ENCODE measurements around the gene XYLT1.

The XYLT1 gene

DNA sequence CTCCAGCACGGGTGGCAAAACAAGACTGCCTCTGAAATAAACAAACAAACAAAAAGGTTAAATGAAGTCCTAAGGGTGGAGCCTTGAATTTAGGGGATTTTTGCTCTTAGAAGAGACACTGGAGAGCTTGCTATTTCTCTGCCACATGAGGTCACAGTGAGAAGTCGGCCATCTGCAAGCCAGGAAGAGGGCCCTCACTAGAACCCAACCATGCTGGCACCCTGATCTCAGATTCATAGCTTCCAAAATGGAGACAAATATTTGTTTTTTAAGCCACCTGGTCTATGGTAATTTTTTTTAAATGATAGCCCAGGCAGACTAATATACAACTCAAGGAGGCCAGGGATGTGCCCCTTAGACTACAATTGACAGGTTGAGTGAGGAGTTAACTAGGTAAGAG is 255.5 kb downstream of the XYLT1 start:
- Histone ChIP-seq H3K27ac (peak overlapping the region in 1 of 11 experiments; percentile 14; a peak in 1 of 22 replicates), H4K20me1 (peaks cover 0 to 18% (median 0%) of the 10 kb centered on the region in 11 experiments; a peak in 4 of 22 replicates), H3K9me3 (replicated peaks in 1 of 11) (peaks cover 7 to 25% (median 19%) of the 10 kb centered on the region in 11 experiments; a peak in 20 of 22 replicates)

DNA sequence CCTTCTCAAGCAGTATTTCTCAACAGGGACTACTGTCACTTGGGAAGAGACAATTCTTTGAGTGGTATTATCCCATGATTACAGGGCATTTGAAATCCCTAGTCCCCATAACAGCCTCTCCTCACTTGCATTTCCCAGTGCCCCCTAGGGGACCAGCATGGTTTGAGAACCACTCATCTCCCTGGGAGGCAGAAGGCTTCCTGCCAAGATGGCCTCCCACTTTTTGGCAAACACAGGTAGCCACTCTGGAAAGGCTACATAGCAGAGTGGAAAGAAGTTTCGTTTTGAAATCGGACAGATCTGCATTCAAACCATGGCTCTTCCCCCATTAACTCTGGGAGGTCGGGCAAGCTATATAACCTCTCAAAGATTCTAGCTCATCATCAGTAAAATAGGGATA is 256.8 kb downstream of the XYLT1 start:
- Histone ChIP-seq H3K4me1 (peaks cover 0 to 27% (median 22%) of the 10 kb centered on the region in 10 experiments; a peak in 15 of 20 replicates), H3K9ac (no peak overlapping the region), H3K4me3 (no peak overlapping the region), H3K9me3 (replicated peaks in 1 of 11) (peaks cover 7 to 25% (median 19%) of the 10 kb centered on the region in 11 experiments; a peak in 20 of 22 replicates), H3K36me3 (peaks cover 5 to 62% (median 46%) of the 10 kb centered on the region in 11 experiments; a peak in 20 of 22 replicates), H4K20me1 (peaks cover 0 to 20% (median 0%) of the 10 kb centered on the region in 11 experiments; a peak in 4 of 22 replicates), H3K4me2 (peak overlapping the region in 4 of 11 experiments; percentile 3 to 32 (median 16); a peak in 4 of 22 replicates), H3K27ac (no peak overlapping the region; a peak in 1 of 22 replicates), H3K27me3 (no peaks in the 10 kb centered on the region)
- TF ChIP-seq Cebpa-rat (IDR thresholded peaks at IDR 0.05), result no peak

More for the DNA sequence above, 255.5 kb downstream of the XYLT1 start:
- Histone ChIP-seq H3K36me3 (peaks cover 5 to 73% (median 53%) of the 10 kb centered on the region in 11 experiments; a peak in 20 of 22 replicates), H3K4me1 (peaks cover 0 to 27% (median 23%) of the 10 kb centered on the region in 10 experiments; a peak in 16 of 20 replicates), H3K9ac (no peak overlapping the region), H3K27me3 (no peaks in the 10 kb centered on the region), H3K4me2 (no peak overlapping the region), H3K4me3 (no peak overlapping the region)
- TF ChIP-seq Cebpa-rat (IDR thresholded peaks at IDR 0.05), result no peak

DNA sequence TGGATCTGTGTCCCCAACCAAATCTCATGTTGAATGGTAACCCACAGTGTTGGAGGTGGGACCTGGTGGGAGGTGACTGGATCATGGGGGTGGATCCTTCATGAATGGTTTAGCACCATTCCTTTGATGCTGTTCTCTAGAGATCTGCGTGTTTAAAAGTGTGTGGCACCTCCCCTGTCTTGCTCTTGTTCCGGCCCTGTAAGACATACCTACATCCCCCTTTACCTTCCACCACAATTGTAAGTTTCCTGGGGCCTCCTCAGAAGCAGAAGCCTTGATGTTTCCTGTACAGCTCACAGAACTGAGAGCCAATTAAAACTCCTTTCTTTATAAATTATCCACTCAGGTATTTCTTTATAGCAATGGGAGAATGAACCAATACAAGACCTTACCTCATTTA is 257.7 kb downstream of the XYLT1 start:
- peaks cover 0 to 22% (median 0%) of the 10 kb centered on the region in 11 experiments; a peak in 4 of 22 replicates for H4K20me1 ChIP-seq
- no peak for TF ChIP-seq Cebpa-rat (IDR thresholded peaks at IDR 0.05)
- H3K9me3 ChIP-seq (replicated peaks in 1 of 11), result peaks cover 7 to 25% (median 19%) of the 10 kb centered on the region in 11 experiments; a peak in 20 of 22 replicates
- H3K27ac ChIP-seq, result peak overlapping the region in 3 of 11 experiments; percentile 7 to 30 (median 10); a peak in 4 of 22 replicates
- no peak overlapping the region for H3K4me3 ChIP-seq
- H3K36me3 ChIP-seq, result peaks cover 5 to 53% (median 41%) of the 10 kb centered on the region in 11 experiments; a peak in 20 of 22 replicates
- H3K4me2 ChIP-seq, result peak overlapping the region in 8 of 11 experiments; percentile 2 to 32 (median 11); a peak in 9 of 22 replicates
- no peak overlapping the region for H3K9ac ChIP-seq
- no peaks in the 10 kb centered on the region for H3K27me3 ChIP-seq
- H3K4me1 ChIP-seq, result peaks cover 0 to 27% (median 22%) of the 10 kb centered on the region in 10 experiments; a peak in 15 of 20 replicates

DNA sequence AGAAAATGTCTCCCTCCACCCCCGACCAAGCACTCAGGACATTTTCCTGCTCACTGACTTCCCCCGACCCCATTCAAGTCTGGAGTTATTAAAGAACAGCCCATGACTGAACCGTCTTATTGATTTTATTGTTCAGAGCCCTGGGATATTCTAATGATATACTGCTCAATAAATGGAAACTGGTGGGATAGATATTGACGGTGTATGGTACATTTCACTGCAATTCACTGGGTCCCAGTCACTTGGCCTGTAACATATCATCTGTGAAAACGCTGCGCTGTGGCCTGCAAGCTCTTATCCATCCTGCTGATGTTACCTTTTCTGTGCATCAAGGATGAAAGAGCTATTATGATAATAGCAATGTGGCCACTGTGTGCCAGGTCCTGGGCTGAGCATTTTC is 258.2 kb downstream of the XYLT1 start:
- H3K36me3 ChIP-seq, result peaks cover 5 to 48% (median 41%) of the 10 kb centered on the region in 11 experiments; a peak in 20 of 22 replicates
- H3K4me2 ChIP-seq, result peak overlapping the region in 8 of 11 experiments; percentile 2 to 32 (median 11); a peak in 6 of 22 replicates
- peaks cover 7 to 25% (median 19%) of the 10 kb centered on the region in 11 experiments; a peak in 20 of 22 replicates for H3K9me3 ChIP-seq (replicated peaks in 1 of 11)
- peak overlapping the region in 6 of 11 experiments; percentile 7 to 30 (median 23); a peak in 6 of 22 replicates for H3K27ac ChIP-seq
- TF ChIP-seq Cebpa-rat (IDR thresholded peaks at IDR 0.05), result no peak
- H4K20me1 ChIP-seq, result peaks cover 0 to 23% (median 0%) of the 10 kb centered on the region in 11 experiments; a peak in 6 of 22 replicates
- no peaks in the 10 kb centered on the region for H3K27me3 ChIP-seq
- H3K4me1 ChIP-seq, result peaks cover 0 to 27% (median 22%) of the 10 kb centered on the region in 10 experiments; a peak in 15 of 20 replicates
- no peak overlapping the region for H3K9ac ChIP-seq
- H3K4me3 ChIP-seq, result no peak overlapping the region

DNA sequence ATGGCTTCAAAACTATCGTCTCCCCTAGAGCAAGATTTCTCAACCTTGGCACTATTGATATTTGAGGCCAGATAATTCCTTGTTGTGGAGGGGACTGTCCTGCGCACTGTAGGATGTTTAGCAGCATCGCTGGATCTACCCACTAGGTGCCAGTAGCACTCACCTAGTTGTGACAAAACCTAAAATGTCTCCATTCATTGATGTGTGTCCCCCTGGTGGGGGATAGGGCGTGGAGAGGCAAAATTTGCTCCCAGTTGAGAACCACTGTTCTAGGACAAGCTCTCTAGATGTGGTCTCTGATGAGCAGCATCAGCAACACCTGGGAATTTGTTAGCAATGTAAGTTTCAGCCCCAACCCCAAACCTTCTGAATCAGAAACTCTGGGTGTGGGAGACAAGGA is 259.0 kb downstream of the XYLT1 start:
- Histone ChIP-seq H4K20me1 (peaks cover 0 to 29% (median 0%) of the 10 kb centered on the region in 11 experiments; a peak in 6 of 22 replicates), H3K4me2 (peak overlapping the region in 2 of 11 experiments; percentile 5 to 18; a peak in 1 of 22 replicates)

DNA sequence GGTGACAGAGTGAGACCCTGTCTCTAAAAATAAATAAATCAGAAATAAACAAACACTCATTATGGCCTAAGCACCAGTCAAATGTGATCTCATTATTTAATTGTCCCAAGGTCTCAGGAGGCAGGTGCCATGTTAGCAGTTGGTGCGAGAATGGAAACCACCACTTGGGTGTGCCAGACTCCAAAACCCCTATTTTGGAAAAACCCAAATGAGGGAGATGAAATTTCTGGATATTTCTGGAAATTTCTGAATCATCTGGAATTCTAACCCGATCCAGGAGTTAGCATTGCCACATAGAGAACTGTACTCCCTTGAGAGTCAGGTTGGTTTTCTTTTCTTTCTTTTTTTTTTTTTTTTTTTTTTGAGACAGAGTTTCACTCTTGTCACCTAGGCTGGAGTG is 264.0 kb downstream of the XYLT1 start:
- H3K27ac ChIP-seq, result peak overlapping the region in 1 of 11 experiments; percentile 39; a peak in 1 of 22 replicates

More for the DNA sequence above, 259.0 kb downstream of the XYLT1 start:
- H3K4me1 ChIP-seq, result peaks cover 0 to 35% (median 26%) of the 10 kb centered on the region in 10 experiments; a peak in 15 of 20 replicates
- no peak overlapping the region for H3K9ac ChIP-seq
- peaks cover 7 to 25% (median 19%) of the 10 kb centered on the region in 11 experiments; a peak in 20 of 22 replicates for H3K9me3 ChIP-seq (replicated peaks in 1 of 11)
- H3K27ac ChIP-seq, result peak overlapping the region in 6 of 11 experiments; percentile 7 to 30 (median 17); a peak in 7 of 22 replicates
- H3K36me3 ChIP-seq, result peaks cover 5 to 44% (median 33%) of the 10 kb centered on the region in 11 experiments; a peak in 20 of 22 replicates
- H3K4me3 ChIP-seq, result no peak overlapping the region
- no peak for TF ChIP-seq Cebpa-rat (IDR thresholded peaks at IDR 0.05)
- no peaks in the 10 kb centered on the region for H3K27me3 ChIP-seq

DNA sequence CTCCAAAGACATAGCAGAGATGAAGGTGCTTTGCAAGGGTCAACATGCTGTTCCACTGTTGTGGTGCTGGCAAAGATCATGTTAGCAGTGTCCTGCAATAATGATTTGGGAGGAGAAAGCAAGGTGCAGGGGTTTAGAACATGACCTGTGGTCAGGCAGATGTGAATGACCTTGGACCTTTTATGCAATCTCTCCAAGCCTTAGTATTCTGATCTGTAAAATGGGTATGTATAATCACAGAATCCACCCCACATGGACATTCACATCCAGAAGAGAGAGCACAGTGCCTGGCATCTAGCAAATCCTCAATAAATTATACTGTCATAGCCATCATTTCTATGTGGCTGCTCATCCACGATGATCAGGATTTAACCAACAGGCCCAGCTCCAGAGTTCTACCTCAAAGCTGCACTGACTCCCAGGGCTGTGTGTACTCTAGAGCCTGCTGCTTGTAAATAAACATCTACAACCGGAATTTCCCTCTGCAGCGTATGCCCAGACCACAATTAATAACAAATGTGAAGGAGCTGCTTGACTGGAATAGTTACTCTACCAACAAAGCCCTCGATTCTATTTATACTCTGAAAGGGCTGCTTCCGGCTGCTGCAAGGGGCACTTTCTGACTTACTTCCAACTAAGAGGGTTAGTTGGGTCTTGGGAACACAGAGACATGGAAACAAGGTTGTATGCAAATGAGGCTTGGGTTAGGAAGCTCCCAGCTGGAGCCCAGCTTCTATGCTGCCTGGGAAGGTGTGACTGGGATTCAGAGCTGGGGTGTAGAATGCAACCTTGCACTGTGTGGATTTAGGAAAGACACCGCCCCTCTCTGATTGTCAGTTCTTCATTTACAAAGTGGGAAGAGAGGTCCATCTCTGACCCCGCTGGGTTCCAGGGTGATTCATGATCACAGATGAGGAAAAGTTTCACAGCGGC is 265.2 kb downstream of the XYLT1 start:
- H3K27ac ChIP-seq, result peak overlapping the region in 9 of 11 experiments; percentile 4 to 48 (median 39); a peak in 12 of 22 replicates
- peak overlapping the region; percentile 54 to 79 (median 68) for H3K4me2 ChIP-seq
- H3K9ac ChIP-seq, result peak overlapping the region in 7 of 11 experiments; percentile 2 to 33 (median 27); a peak in 8 of 22 replicates

More for the DNA sequence above, 264.0 kb downstream of the XYLT1 start:
- no peak overlapping the region for H3K4me3 ChIP-seq
- H3K9ac ChIP-seq, result no peak overlapping the region
- H3K9me3 ChIP-seq (replicated peaks in 1 of 11), result no peaks in the 10 kb centered on the region
- H3K36me3 ChIP-seq, result peaks cover 0 to 28% (median 8%) of the 10 kb centered on the region in 11 experiments; a peak in 10 of 22 replicates
- peak overlapping the region in 7 of 11 experiments; percentile 54 to 76 (median 68); a peak in 10 of 22 replicates for H3K4me2 ChIP-seq
- no peak for TF ChIP-seq Cebpa-rat (IDR thresholded peaks at IDR 0.05)
- peaks cover 29 to 42% (median 37%) of the 10 kb centered on the region in 10 experiments for H3K4me1 ChIP-seq
- peaks cover 0 to 75% (median 16%) of the 10 kb centered on the region in 11 experiments; a peak in 14 of 22 replicates for H4K20me1 ChIP-seq
- no peaks in the 10 kb centered on the region for H3K27me3 ChIP-seq

DNA sequence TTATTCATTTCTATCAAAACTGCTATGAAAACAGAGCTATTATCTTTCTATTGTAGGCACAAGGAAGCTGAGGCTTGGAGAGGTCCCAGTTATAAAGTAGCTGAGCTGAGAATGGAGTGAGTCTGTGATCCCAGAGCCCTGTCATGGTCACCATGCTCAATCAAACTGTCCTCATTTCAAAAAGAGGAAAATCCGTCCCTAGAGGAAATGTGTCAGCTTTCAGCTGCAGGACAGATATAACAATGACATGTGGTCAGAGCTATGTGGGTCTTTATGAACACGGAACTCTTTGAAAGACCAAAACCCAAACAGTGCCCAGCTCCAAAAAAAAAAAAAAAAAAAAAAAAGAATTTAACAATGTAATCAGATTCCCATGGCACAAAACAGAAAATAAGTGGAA is 266.1 kb downstream of the XYLT1 start:
- H3K27me3 ChIP-seq, result no peaks in the 10 kb centered on the region
- peaks cover 8 to 45% (median 25%) of the 10 kb centered on the region in 11 experiments; a peak in 21 of 22 replicates for H3K36me3 ChIP-seq
- H3K4me2 ChIP-seq, result peak overlapping the region; percentile 54 to 79 (median 68)
- TF ChIP-seq Cebpa-rat (IDR thresholded peaks at IDR 0.05), result no peak
- H3K9ac ChIP-seq, result peak overlapping the region in 6 of 11 experiments; percentile 11 to 33 (median 26); a peak in 6 of 22 replicates
- H3K4me3 ChIP-seq, result no peak overlapping the region
- peaks cover 0 to 65% (median 23%) of the 10 kb centered on the region in 11 experiments; a peak in 14 of 22 replicates for H4K20me1 ChIP-seq
- H3K9me3 ChIP-seq (replicated peaks in 1 of 11), result no peaks in the 10 kb centered on the region
- H3K4me1 ChIP-seq, result peaks cover 29 to 42% (median 37%) of the 10 kb centered on the region in 10 experiments
- peak overlapping the region in 7 of 11 experiments; percentile 8 to 48 (median 39); a peak in 10 of 22 replicates for H3K27ac ChIP-seq

More for the DNA sequence above, 265.2 kb downstream of the XYLT1 start:
- no peaks in the 10 kb centered on the region for H3K9me3 ChIP-seq (replicated peaks in 1 of 11)
- peaks cover under 1 to 39% (median 16%) of the 10 kb centered on the region in 11 experiments; a peak in 19 of 22 replicates for H3K36me3 ChIP-seq
- no peaks in the 10 kb centered on the region for H3K27me3 ChIP-seq
- peaks cover 0 to 68% (median 22%) of the 10 kb centered on the region in 11 experiments; a peak in 14 of 22 replicates for H4K20me1 ChIP-seq
- H3K4me1 ChIP-seq, result peaks cover 29 to 42% (median 37%) of the 10 kb centered on the region in 10 experiments
- no peak for TF ChIP-seq Cebpa-rat (IDR thresholded peaks at IDR 0.05)
- H3K4me3 ChIP-seq, result no peak overlapping the region
